Naive thymus-derived CD8-positive, alpha-beta T cell (primary cell): ENCODE data around the gene ZCCHC8. TPM values are rescaled to one million over a fixed set of nuclear protein-coding genes. Genes with fewer than 3 reads are reported as not detected.
"Not testable (repeated sequence)": the region's sequence is repeated elsewhere in the genome, so short reads cannot be mapped to it uniquely, and the experiment has no call there.

ENCODE experiments used
- ATAC-seq, 2 donors: fragments of 150-1000 bp; cut with Tn5 transposase in 1 of 2; sonication (Bioruptor Pico), chemical (Tn5 transposase) in 1 of 2; 1 replicate in 1 of 2; 2 replicates in 1 of 2; pipeline ENCODE4 v1.10.0; 2021; ENCODE audit warnings: mild to moderate bottlenecking in 2 of 2, moderate library complexity in 2 of 2
- POLR2A ChIA-PET: fragments of 350-600 bp; sonication (Branson Sonifier 250); formaldehyde crosslinking; loops from one replicate; lab custom pipeline; 2021; ENCODE audit warnings: antibody characterized with exemption; lab: Charles Lee
- DNase-seq, 10 donors: peaks; one replicate each; pipeline versions ENCODE4 v3.0.0 to v3.0.0-alpha.2; 2020 to 2022
- H3K27ac Mint-ChIP-seq, 10 donors: one replicate each; pipeline ENCODE4 v1.8.0; 2020 to 2022; ENCODE audit warnings: mild to moderate bottlenecking in 10 of 10, mixed read lengths in 10 of 10, moderate library complexity in 4 of 10, inconsistent platforms in 1 of 10
- H3K27me3 Mint-ChIP-seq, 5 donors: one replicate each; pipeline ENCODE4 v1.8.0; 2021 to 2022; ENCODE audit warnings: mixed read lengths in 5 of 5
- H3K36me3 Mint-ChIP-seq, 3 donors: one replicate each; pipeline ENCODE4 v1.8.0; 2020 to 2022; ENCODE audit warnings: mixed read lengths in 3 of 3, mild to moderate bottlenecking in 2 of 3, inconsistent platforms in 1 of 3
- H3K4me1 Mint-ChIP-seq, 4 donors: one replicate each; pipeline ENCODE4 v1.8.0; 2021 to 2022; ENCODE audit warnings: mixed read lengths in 4 of 4
- H3K4me3 Mint-ChIP-seq, 10 donors: one replicate each; pipeline ENCODE4 v1.8.0; 2020 to 2022; ENCODE audit warnings: mild to moderate bottlenecking in 10 of 10, mixed read lengths in 10 of 10, moderate library complexity in 6 of 10, inconsistent platforms in 1 of 10
- H3K9me3 Mint-ChIP-seq, 9 donors: one replicate each; pipeline ENCODE4 v1.8.0; 2020 to 2022; ENCODE audit warnings: mixed read lengths in 9 of 9, mild to moderate bottlenecking in 3 of 9, inconsistent platforms in 1 of 9, moderate library complexity in 1 of 9
- polyA plus RNA-seq, 3 donors: library from polyadenylated mRNA; unstranded; fragments of 300-500 nt; fragmentation: Illumina TruSeq; gene quantifications; one replicate each; pipeline ENCODE4 v1.2.3, GENCODE V29; 2021
- total RNA-seq, 8 experiments: library from RNA in 2 of 8; stranded (reverse) in 2 of 8; gene quantifications; one replicate each; pipeline ENCODE4 v1.2.3 and lab custom pipeline; 2021 to 2026

The ZCCHC8 gene
- total and polyA plus RNA-seq, 5 experiments from 2014 or later, result 5.4 to 43.3 (median 14.1) TPM

GRCh38 chr12:122486805-122487426 lies 13.8 kb downstream of the ZCCHC8 start:
- H3K4me3 Mint-ChIP-seq, result no peak overlapping the region

GRCh38 chr12:122486360-122486759 lies 14.4 kb downstream of the ZCCHC8 start:
- H3K4me1 Mint-ChIP-seq, H3K4me3 Mint-ChIP-seq, POLR2A ChIA-PET, ATAC-seq, H3K27me3 Mint-ChIP-seq, H3K9me3 Mint-ChIP-seq, DNase-seq: not testable (repeated sequence)
- Mint-ChIP-seq H3K36me3 (peaks cover 6 to 92% (median 11%) of the 10 kb centered on the region in 3 donors), H3K27ac (peak overlapping the region in 2 of 10 donors; percentile 27 to 34)

More at GRCh38 chr12:122486805-122487426, 13.8 kb downstream of the ZCCHC8 start:
- no peaks in the 10 kb centered on the region for H3K9me3 Mint-ChIP-seq
- peaks cover 4 to 10% (median 6%) of the 10 kb centered on the region in 4 donors for H3K4me1 Mint-ChIP-seq
- DNase-seq (no peak), ATAC-seq (no peak)
- H3K27me3 Mint-ChIP-seq, result no peaks in the 10 kb centered on the region
- peaks cover 6 to 93% (median 11%) of the 10 kb centered on the region in 3 donors for H3K36me3 Mint-ChIP-seq
- peak overlapping the region in 1 of 10 donors; percentile 68 for H3K27ac Mint-ChIP-seq
- POLR2A ChIA-PET, result no interaction called here

DNA sequence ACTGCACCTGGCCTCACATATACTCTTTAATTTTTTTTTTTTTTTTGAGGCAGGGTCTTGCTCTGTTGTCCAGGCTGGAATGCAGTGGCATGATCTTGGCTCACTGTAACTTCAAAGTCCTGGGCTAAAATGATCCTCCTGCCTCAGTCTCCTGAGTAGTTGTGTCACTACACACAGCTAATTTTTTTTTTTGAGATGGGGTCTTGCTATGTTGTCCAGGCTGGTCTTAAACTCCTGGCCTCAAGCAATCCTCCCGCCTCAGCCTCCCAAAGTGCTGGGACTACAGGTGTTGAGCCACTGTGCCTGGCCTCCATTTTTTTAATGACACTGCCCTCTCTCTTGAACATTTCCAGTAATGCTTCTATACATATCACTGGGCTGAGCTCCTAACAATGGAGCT lies 16.3 kb downstream of the ZCCHC8 start:
- H3K9me3 Mint-ChIP-seq, H3K4me1 Mint-ChIP-seq, H3K27me3 Mint-ChIP-seq, ATAC-seq, H3K4me3 Mint-ChIP-seq, DNase-seq: not testable (repeated sequence)
- POLR2A ChIA-PET, result interaction anchor here (0.5 to 0.6 kb wide), 3 partner anchors 23 to 1987 kb away, joined by 3 to 5 read pairs (median 3); no protein-coding TSS in a partner anchor
- Mint-ChIP-seq H3K36me3 (peaks cover 11 to 89% (median 12%) of the 10 kb centered on the region in 3 donors), H3K27ac (peak overlapping the region in 4 of 10 donors; percentile 9 to 50 (median 47))

DNA sequence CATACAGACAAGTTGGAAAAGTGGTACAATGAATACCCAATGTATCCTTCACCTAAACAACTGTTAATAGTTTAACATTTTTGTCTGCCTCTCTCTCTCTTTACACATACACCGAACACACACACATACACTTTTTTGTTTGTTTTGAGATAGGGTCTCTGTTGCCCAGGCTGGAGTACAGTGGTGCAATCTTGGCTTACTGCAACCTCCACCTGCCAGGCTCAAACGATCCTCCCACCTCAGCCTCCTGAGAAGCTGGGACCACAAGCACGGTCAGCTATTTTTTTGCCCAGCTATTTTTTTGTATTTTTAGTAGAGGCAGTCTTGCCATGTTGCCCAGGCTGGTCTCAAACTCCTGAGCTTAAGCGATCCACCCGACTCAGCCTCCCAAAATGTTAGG lies 16.8 kb downstream of the ZCCHC8 start:
- POLR2A ChIA-PET, result interaction anchor here (0.5 to 0.6 kb wide), 3 partner anchors 24 to 1987 kb away, joined by 3 to 5 read pairs (median 3); no protein-coding TSS in a partner anchor
- peaks cover 7 to 89% (median 13%) of the 10 kb centered on the region in 3 donors for H3K36me3 Mint-ChIP-seq
- H3K4me1 Mint-ChIP-seq, result peaks cover 0 to 7% (median 3%) of the 10 kb centered on the region in 4 donors
- peak overlapping the region in 6 of 10 donors; percentile 4 to 67 (median 24) for H3K27ac Mint-ChIP-seq
- DNase-seq, result no peak
- H3K9me3 Mint-ChIP-seq, result no peaks in the 10 kb centered on the region
- no peaks in the 10 kb centered on the region for H3K27me3 Mint-ChIP-seq
- no peak for ATAC-seq
- H3K4me3 Mint-ChIP-seq, result no peak overlapping the region

DNA sequence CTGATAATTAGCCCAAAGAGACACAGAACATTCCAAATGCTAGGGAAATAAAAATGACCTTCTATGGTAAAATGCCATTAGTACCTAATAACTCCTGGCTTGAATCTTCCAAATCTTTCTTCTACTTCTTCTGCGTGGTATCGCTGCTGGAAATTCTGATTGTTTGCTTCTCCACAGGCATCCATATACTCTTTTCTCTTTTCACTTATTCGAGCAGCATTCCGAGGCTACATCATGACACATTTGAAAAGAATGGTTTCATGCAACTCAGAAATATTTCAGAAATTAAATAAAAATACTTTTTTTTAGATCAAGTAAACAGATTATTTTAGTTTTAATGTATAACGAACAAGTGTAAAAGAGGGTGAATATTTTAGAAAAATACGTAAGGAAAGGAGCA lies 18.9 kb downstream of the ZCCHC8 start:
- H3K4me1 Mint-ChIP-seq, result peaks cover 0 to 7% (median 2%) of the 10 kb centered on the region in 4 donors
- H3K36me3 Mint-ChIP-seq, result peaks cover 11 to 87% (median 19%) of the 10 kb centered on the region in 3 donors
- no peak for ATAC-seq
- no peak overlapping the region for H3K27ac Mint-ChIP-seq
- POLR2A ChIA-PET, result no interaction called here
- H3K9me3 Mint-ChIP-seq, result no peaks in the 10 kb centered on the region
- no peaks in the 10 kb centered on the region for H3K27me3 Mint-ChIP-seq
- no peak for DNase-seq
- H3K4me3 Mint-ChIP-seq, result no peak overlapping the region

GRCh38 chr12:122480753-122481152 lies 20.0 kb downstream of the ZCCHC8 start:
- POLR2A ChIA-PET, result no interaction called here
- Mint-ChIP-seq H3K27ac (peak overlapping the region in 2 of 10 donors; percentile 7 to 40), H3K4me1 (peaks cover 0 to 5% (median 2%) of the 10 kb centered on the region in 4 donors), H3K4me3 (no peak overlapping the region), H3K36me3 (peaks cover 11 to 87% (median 23%) of the 10 kb centered on the region in 3 donors), H3K27me3 (no peaks in the 10 kb centered on the region), H3K9me3 (no peaks in the 10 kb centered on the region)
- ATAC-seq (no peak), DNase-seq (no peak)

- DNase-seq, result no peak
- POLR2A ChIA-PET, result interaction anchor here (0.6 to 0.9 kb wide), 3 partner anchors 75 to 1195 kb away, joined by 3 to 6 read pairs (median 4); no protein-coding TSS in a partner anchor
- no peak for ATAC-seq
- Mint-ChIP-seq H3K36me3 (peaks cover 6 to 60% (median 20%) of the 10 kb centered on the region in 3 donors), H3K4me3 (no peak overlapping the region), H3K27me3 (no peaks in the 10 kb centered on the region), H3K9me3 (no peaks in the 10 kb centered on the region), H3K27ac (peak overlapping the region in 1 of 10 donors; percentile 25), H3K4me1 (peaks cover 4 to 8% (median 7%) of the 10 kb centered on the region in 4 donors)
These were observed 26.4 kb downstream of the ZCCHC8 start for GRCh38 chr12:122474324-122474716.

DNA sequence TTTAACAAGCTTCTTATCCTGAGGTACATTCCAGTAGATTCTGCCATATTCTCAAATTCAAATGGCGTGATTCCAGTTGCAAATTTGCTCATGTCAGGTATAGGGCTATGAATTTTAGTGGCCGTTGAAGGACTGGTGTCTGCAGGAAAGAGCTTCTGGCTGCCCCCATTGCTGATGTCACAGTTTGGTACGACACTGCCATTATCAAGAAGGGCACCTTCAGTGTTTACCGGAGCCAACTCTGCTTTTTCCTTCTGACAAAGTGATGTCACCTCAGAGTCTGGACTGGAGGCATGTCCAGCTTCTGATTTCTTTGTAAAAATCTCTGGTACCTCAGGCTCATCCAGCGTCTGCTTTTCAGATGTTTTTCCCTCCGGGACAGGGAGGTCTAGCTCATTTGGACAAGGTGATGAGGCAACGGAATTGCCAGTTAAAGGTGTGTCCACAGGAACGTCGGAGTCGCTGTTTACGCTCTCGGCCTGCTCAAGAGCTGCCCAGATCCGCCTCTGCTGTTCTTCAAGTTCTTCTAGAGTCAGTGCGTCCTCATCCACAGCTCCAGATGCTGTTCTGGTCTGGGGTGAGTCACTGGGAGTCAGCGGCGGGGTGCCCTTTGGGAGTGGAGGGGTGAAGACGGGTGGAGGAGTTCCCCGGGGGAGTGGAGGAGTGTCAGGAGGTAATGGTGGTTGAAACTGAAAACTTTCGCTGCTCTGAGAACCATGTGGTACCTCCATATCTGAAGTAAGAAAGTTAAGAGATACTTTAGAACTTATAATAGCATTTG lies 27.0 kb downstream of the ZCCHC8 start:
- no peak for ATAC-seq
- peaks cover 6 to 54% (median 17%) of the 10 kb centered on the region in 3 donors for H3K36me3 Mint-ChIP-seq
- peaks cover 4 to 8% (median 7%) of the 10 kb centered on the region in 4 donors for H3K4me1 Mint-ChIP-seq
- POLR2A ChIA-PET, result interaction anchor here (0.6 to 1.3 kb wide), 4 partner anchors 74 to 1196 kb away, joined by 3 to 8 read pairs (median 4); no protein-coding TSS in a partner anchor
- no peaks in the 10 kb centered on the region for H3K27me3 Mint-ChIP-seq
- no peak overlapping the region for H3K4me3 Mint-ChIP-seq
- peak overlapping the region in 2 of 10 donors; percentile 76 to 83 for H3K27ac Mint-ChIP-seq
- no peaks in the 10 kb centered on the region for H3K9me3 Mint-ChIP-seq
- no peak for DNase-seq

DNA sequence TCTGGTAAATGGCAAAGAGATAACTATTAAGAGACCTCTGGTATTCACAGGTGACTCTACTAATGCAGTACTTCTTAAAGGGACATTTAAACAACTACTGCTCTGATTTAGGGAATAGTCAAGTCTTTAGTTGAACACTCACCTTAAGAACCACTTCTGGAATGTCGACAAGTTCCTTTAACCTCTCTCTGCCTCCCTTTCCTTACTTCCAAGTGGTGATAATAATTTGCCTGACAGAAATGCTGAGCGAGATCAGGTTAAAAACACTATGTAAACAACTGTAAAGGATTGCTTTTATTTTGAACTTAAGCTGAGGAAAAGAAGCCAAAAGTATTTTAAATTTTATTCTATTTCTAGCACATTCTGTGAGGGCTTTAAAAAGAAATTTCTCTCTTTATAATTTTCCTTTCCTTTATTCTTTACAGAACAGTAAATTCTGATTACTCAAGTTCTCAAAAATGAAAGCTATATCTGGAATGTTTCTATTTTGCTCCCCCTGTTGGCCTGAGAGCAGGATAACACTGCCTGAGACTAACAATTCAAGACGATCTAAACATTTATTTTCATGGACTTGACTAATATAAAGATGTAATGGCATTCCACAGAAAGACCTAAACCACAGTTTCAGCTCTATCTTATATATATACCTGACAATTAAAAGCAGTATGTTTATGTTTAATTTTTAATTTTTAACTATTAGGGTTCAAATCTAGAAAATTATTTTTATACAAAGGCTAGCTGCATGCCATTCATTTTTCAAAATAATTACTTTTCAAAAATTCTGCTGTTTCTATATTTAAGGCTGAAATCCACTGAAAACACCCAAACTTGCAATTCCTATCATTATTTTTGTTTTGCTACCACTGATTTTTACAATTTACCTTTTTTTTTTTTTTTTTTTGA lies 29.2 kb downstream of the ZCCHC8 start:
- ATAC-seq (peak; percentile 71 to 78), DNase-seq (peak in 4 of 10 donors; percentile 17 to 72 (median 64))
- H3K4me1 Mint-ChIP-seq, result peaks cover 4 to 8% (median 7%) of the 10 kb centered on the region in 4 donors
- H3K27ac Mint-ChIP-seq, result peak overlapping the region in 7 of 10 donors; percentile 14 to 79 (median 72)
- no peak overlapping the region for H3K4me3 Mint-ChIP-seq
- H3K27me3 Mint-ChIP-seq, result no peaks in the 10 kb centered on the region
- H3K9me3 Mint-ChIP-seq, result no peaks in the 10 kb centered on the region
- H3K36me3 Mint-ChIP-seq, result peaks cover 0 to 37% (median 9%) of the 10 kb centered on the region in 3 donors
- POLR2A ChIA-PET, result interaction anchor here (0.7 to 2.3 kb wide), 3 partner anchors 72 to 364 kb away, joined by 3 to 26 read pairs (median 11); no protein-coding TSS in a partner anchor

DNA sequence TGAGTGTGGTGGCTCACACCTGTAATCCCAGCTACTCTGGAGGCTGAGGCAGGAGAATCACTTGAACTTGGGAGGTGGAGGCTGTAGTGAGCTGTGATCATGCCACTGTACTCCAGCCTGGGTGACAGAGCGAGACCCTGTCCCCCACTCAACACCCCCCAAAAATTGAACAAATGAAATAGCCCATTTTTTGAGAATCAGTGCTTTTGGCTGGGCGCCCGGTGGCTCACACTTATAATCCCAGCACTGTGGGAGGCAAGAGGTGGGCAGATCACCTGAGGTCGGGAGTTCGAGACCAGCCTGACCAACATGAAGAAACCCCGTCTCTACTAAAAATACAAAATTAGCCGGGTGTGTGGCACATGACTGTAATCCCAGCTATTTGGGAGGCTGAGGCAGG lies 30.2 kb downstream of the ZCCHC8 start:
- POLR2A ChIA-PET, result interaction anchor here (0.6 to 2.3 kb wide), 4 partner anchors 71 to 283 kb away, joined by 3 to 26 read pairs (median 8); no protein-coding TSS in a partner anchor
- H3K4me1 Mint-ChIP-seq, DNase-seq, H3K27me3 Mint-ChIP-seq, H3K9me3 Mint-ChIP-seq, ATAC-seq, H3K4me3 Mint-ChIP-seq: not testable (repeated sequence)
- peaks cover 0 to 27% (median 4%) of the 10 kb centered on the region in 3 donors for H3K36me3 Mint-ChIP-seq
- H3K27ac Mint-ChIP-seq, result peak overlapping the region in 1 of 10 donors; percentile 15

GRCh38 chr12:122469856-122470255 lies 30.9 kb downstream of the ZCCHC8 start:
- H3K4me3 Mint-ChIP-seq, H3K9me3 Mint-ChIP-seq, H3K27me3 Mint-ChIP-seq, ATAC-seq, H3K27ac Mint-ChIP-seq, H3K4me1 Mint-ChIP-seq, DNase-seq: not testable (repeated sequence)
- H3K36me3 Mint-ChIP-seq, result peaks cover 0 to 19% (median 0%) of the 10 kb centered on the region in 3 donors
- POLR2A ChIA-PET, result interaction anchor here (0.6 to 2.3 kb wide), 3 partner anchors 70 to 105 kb away, joined by 3 to 26 read pairs (median 3); no protein-coding TSS in a partner anchor
